ENCODE results near the gene ZDHHC14. TPM values are rescaled to one million over a fixed set of nuclear protein-coding genes. Genes with fewer than 3 reads are reported as not detected.

ZDHHC14 gene
- total and polyA plus RNA-seq, 2 of the 8 experiments (the other 6 are each of a cell fraction or from before 2014, with no cell fraction given), result 2.9 to 5.3 TPM

- Histone ChIP-seq H3K9me3 (ENCODE audit: insufficient read depth in 2 of 2, low read depth in 1 of 2, low read length in 1 of 2) (no peaks in the 10 kb centered on the region), H3K23me2 (ENCODE audit: low read depth, low read length) (no peaks in the 10 kb centered on the region), H2BK12ac (ENCODE audit: low read depth, low read length) (no peak overlapping the region), H2BK20ac (ENCODE audit: low read length) (no peak overlapping the region), H3K4ac (replicated peaks; ENCODE audit: insufficient read length, low read depth, low read length) (no peak overlapping the region), H3K27ac (ENCODE audit: low read depth, low read length) (no peak overlapping the region), H3K27me3 (replicated peaks in 1 of 4; ENCODE audit: control insufficient read depth in 3 of 4, extremely low read depth in 1 of 4, insufficient read depth in 3 of 4, low read length in 3 of 4) (no peaks in the 10 kb centered on the region), H3K23ac (ENCODE audit: insufficient read length) (no peak overlapping the region), H3K79me2 (ENCODE audit: control insufficient read depth in 1 of 2, insufficient read depth in 2 of 2, low read length in 2 of 2) (no peaks in the 10 kb centered on the region), H2AK5ac (ENCODE audit: low read depth, low read length) (no peak overlapping the region), H3K9ac (replicated peaks in 1 of 4; ENCODE audit: extremely low read depth in 1 of 4, low read depth in 3 of 4, low read length in 3 of 4) (no peak overlapping the region), H3K4me1 (replicated peaks in 1 of 4; ENCODE audit: control insufficient read depth in 3 of 4, insufficient read depth in 4 of 4, low read length in 3 of 4) (no peaks in the 10 kb centered on the region), H3K56ac (replicated peaks; ENCODE audit: insufficient read length, low read depth, low read length) (no peak overlapping the region), H2AFZ (ENCODE audit: low read length) (no peak overlapping the region), H4K8ac (ENCODE audit: extremely low read depth, insufficient read depth, low read length) (no peak overlapping the region), H4K91ac (replicated peaks; ENCODE audit: insufficient read length, low read length) (no peak overlapping the region), H2BK15ac (ENCODE audit: low read length) (no peak overlapping the region), H2BK120ac (replicated peaks; ENCODE audit: low read depth, low read length) (no peak overlapping the region), H4K20me1 (replicated peaks in 1 of 2; ENCODE audit: control insufficient read depth in 1 of 2, insufficient read depth in 2 of 2, low read length in 2 of 2) (no peaks in the 10 kb centered on the region), H3K18ac (ENCODE audit: extremely low read depth, low read length) (no peak overlapping the region), H3K4me2 (ENCODE audit: insufficient read depth in 1 of 2, low read depth in 2 of 2, low read length in 2 of 2) (no peak overlapping the region), H3K4me3 (ENCODE audit: extremely low read depth in 1 of 4, insufficient read depth in 2 of 4, low read depth in 3 of 4, low read length in 4 of 4) (no peak overlapping the region), H4K5ac (ENCODE audit: insufficient read length, low read depth, low read length) (no peak overlapping the region), H3K14ac (ENCODE audit: insufficient read length) (no peak overlapping the region), H3K79me1 (ENCODE audit: low read depth, low read length) (no peaks in the 10 kb centered on the region), H3K36me3 (ENCODE audit: control insufficient read depth in 2 of 4, insufficient read depth in 4 of 4, low read length in 3 of 4) (no peaks in the 10 kb centered on the region), H2BK5ac (ENCODE audit: low read depth, low read length) (no peak overlapping the region)
- FAIRE-seq (no peak), DNase-seq (ENCODE audit: low read depth in 1 of 2, low spot score in 2 of 2) (no peak)
- TF ChIP-seq CREB1 (IDR thresholded peaks at IDR 0.05) (no peak), CBX8 (IDR thresholded peaks at IDR 0.05; ENCODE audit: borderline replicate concordance, low read depth, low read length) (no peak), ATF3 (IDR thresholded peaks at IDR 0.05; ENCODE audit: insufficient read depth, low read depth, low read length) (no peak), SAP30 (IDR thresholded peaks at IDR 0.05; ENCODE audit: insufficient read depth, insufficient replicate concordance, low read length) (no peak), RBBP5 (IDR thresholded peaks at IDR 0.05; ENCODE audit: borderline replicate concordance, low read depth, low read length) (no peak), BACH1 (IDR thresholded peaks at IDR 0.05; ENCODE audit: low read length) (no peak), GABPA (IDR thresholded peaks at IDR 0.05; ENCODE audit: borderline replicate concordance, insufficient read depth, low read length) (no peak), FOSL1 (IDR thresholded peaks at IDR 0.05; ENCODE audit: insufficient read depth, low read depth, low read length) (no peak)
- TF ChIP-seq, protein P1, sequence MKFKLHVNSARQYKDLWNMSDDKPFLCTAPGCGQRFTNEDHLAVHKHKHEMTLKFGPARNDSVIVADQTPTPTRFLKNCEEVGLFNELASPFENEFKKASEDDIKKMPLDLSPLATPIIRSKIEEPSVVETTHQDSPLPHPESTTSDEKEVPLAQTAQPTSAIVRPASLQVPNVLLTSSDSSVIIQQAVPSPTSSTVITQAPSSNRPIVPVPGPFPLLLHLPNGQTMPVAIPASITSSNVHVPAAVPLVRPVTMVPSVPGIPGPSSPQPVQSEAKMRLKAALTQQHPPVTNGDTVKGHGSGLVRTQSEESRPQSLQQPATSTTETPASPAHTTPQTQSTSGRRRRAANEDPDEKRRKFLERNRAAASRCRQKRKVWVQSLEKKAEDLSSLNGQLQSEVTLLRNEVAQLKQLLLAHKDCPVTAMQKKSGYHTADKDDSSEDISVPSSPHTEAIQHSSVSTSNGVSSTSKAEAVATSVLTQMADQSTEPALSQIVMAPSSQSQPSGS (IDR thresholded peaks at IDR 0.05; ENCODE audit: low read length), result no peak
- ChIA-PET CTCF (ENCODE audit: partially characterized antibody) (interaction anchor here (0.6 to 1.7 kb wide), 5 partner anchors 11 to 294 kb away, joined by 3 to 7 read pairs (median 3); no protein-coding TSS in a partner anchor), POLR2A (ENCODE audit: partially characterized antibody) (no interaction called here)
- 90% methylated on average over 4 of the region's 4 CpGs; no CpG with 5 or more reads in 1 of the 2 experiments for WGBS, 2 experiments (ENCODE audit: extremely low coverage in 1 of 2, insufficient coverage in 1 of 2, insufficient read length in 1 of 2, insufficient replicate concordance in 2 of 2, low coverage in 1 of 2, low lambda C conversion rate in 2 of 2, missing lambda C conversion rate in 1 of 2)
Observed at GRCh38 chr6:157481865-157482249, 100.9 kb downstream of the ZDHHC14 start.
